ENCODE measurements around the gene SLC7A14. TPM values are rescaled to one million over a fixed set of nuclear protein-coding genes. Genes with fewer than 3 reads are reported as not detected.

SLC7A14 gene
- total and polyA plus RNA-seq, 2 of the 13 experiments (the other 11 are each of a cell fraction or from before 2014, with no cell fraction given) = not detected

DNA sequence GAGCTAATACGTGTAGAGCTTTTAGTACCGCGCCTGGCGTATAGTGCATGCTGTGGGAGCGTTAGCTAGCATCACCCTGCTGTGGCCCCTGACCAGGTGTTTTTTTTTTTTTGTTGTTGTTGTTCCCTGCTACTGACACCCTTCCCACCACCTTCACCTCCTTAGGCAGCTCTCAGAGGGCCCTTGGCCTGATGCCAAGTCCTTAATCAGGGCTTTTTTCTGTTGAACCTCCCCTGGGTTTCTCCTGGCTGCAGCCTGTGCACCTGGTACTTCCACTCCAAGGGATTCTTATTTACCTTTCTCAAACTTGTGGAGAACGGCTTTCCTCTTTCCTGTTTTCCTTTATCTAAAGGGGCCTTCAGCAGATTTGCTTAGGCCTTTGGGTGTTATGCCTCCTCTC lies 53.3 kb downstream of the SLC7A14 start:
- no peak overlapping the region for H2AFZ ChIP-seq (ENCODE audit: low read length)
- H3K27me3 ChIP-seq (ENCODE audit: control insufficient read depth in 1 of 2, insufficient read depth in 2 of 2, low read length in 2 of 2) = peaks cover 2 to 19% of the 10 kb centered on the region in 2 experiments; a peak in 2 of 5 replicates
- no peaks in the 10 kb centered on the region for H3K79me2 ChIP-seq (ENCODE audit: insufficient read depth, low read length)
- H3K9me3 ChIP-seq (ENCODE audit: low read length) = no peaks in the 10 kb centered on the region
- H3K36me3 ChIP-seq (replicated peaks in 1 of 2; ENCODE audit: control insufficient read depth in 1 of 2, insufficient read depth in 2 of 2, low read length in 2 of 2) = no peaks in the 10 kb centered on the region
- in situ Hi-C loops (cut with HindIII; ENCODE audit: extremely low pct_ligation_motif_present, low pct_unique_long_range_greater_than_20kb) (no loop called here), intact Hi-C loops (cut with micrococcal nuclease; ENCODE audit: unreplicated experiment) (no loop called here)
- FAIRE-seq = no peak
- no peak overlapping the region for H3K9ac ChIP-seq (ENCODE audit: insufficient read depth, low read depth, low read length)
- H3K4me3 ChIP-seq (replicated peaks in 1 of 3; ENCODE audit: insufficient read depth in 1 of 3, low read depth in 2 of 3, low read length in 3 of 3) = no peak overlapping the region
- no peak for ATAC-seq
- no peak overlapping the region for H3K4me2 ChIP-seq (ENCODE audit: low read depth, low read length)
- 66% methylated on average over 6 of the region's 6 CpGs for WGBS (ENCODE audit: low lambda C conversion rate)
- H3K27ac ChIP-seq (ENCODE audit: extremely low read length, insufficient read depth, low read length) = no peak overlapping the region
- TF ChIP-seq ZBTB42 (CRISPR knock-in tag; IDR thresholded peaks at IDR 0.05) (no peak), ZBTB2 (CRISPR knock-in tag; IDR thresholded peaks at IDR 0.05; ENCODE audit: low read depth) (no peak), ZNF878 (CRISPR knock-in tag; IDR thresholded peaks at IDR 0.05) (no peak), LCORL (IDR thresholded peaks at IDR 0.05) (0 out of 2 replicates have a peak, but pooled peaks have one; percentile 12), LCORL (CRISPR knock-in tag; IDR thresholded peaks at IDR 0.05) (no peak), SYNCRIP (IDR thresholded peaks at IDR 0.05; ENCODE audit: insufficient read depth, low read depth, low read length) (no peak)
- H3K4me1 ChIP-seq (ENCODE audit: insufficient read depth, low read length) = no peaks in the 10 kb centered on the region
- DNase-seq (ENCODE audit: low spot score) = no peak
- ChIA-PET CTCF (ENCODE audit: low intra/inter-chr PET ratio, low total read pairs) (no interaction called here), POLR2A (no interaction called here)
- no peaks in the 10 kb centered on the region for H4K20me1 ChIP-seq (ENCODE audit: insufficient read depth, low read length)
- BruUV-seq (replicated peaks) = no TSS peak

DNA sequence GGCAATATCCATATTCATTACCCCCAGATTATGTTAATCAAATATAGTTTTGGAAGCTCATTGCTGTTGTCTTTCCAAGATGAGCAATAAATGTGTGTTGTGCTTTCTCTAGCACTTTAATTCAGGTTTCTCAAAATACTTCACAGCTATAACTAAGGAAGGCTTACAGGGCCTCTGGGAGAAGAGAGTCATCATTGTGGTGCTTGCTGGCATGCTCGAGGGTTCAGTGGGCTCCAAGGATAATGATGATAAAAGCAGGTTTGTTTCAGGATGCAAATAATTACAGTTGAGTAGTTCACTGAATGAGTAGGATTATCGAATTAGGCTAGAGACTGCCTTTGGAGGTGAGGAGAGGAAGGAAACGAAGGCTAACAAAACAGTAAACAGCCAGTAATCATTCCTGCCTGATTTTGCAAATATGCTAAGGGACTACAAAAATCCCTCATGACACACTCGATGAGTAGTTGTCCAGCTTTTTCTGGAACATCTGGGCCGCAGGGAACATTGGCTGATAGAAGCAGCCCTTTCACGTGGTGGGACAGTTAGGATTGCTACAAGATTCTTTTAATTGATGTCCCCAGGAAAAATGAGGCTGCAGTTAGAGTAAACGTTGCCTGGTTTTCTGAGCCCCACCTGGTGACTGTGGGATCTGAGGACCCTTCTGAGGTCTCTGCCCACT lies 54.1 kb downstream of the SLC7A14 start:
- H4K20me1 ChIP-seq (ENCODE audit: insufficient read depth, low read length) = no peaks in the 10 kb centered on the region
- H3K9me3 ChIP-seq (ENCODE audit: low read length) = no peaks in the 10 kb centered on the region
- in situ Hi-C loops (cut with HindIII; ENCODE audit: extremely low pct_ligation_motif_present, low pct_unique_long_range_greater_than_20kb) = no loop called here
- H3K27me3 ChIP-seq (ENCODE audit: control insufficient read depth in 1 of 2, insufficient read depth in 2 of 2, low read length in 2 of 2) = peaks cover 2 to 19% of the 10 kb centered on the region in 2 experiments; a peak in 3 of 5 replicates
- FAIRE-seq = no peak
- BruUV-seq (replicated peaks) = no TSS peak
- no peak overlapping the region for H3K4me2 ChIP-seq (ENCODE audit: low read depth, low read length)
- no peaks in the 10 kb centered on the region for H3K36me3 ChIP-seq (replicated peaks in 1 of 2; ENCODE audit: control insufficient read depth in 1 of 2, insufficient read depth in 2 of 2, low read length in 2 of 2)
- H3K27ac ChIP-seq (ENCODE audit: extremely low read length, insufficient read depth, low read length) = no peak overlapping the region
- ChIA-PET POLR2A (no interaction called here), CTCF (ENCODE audit: low intra/inter-chr PET ratio, low total read pairs) (no interaction called here)
- WGBS (ENCODE audit: low lambda C conversion rate) = 0% methylated on average over 6 of the region's 7 CpGs
- DNase-seq (ENCODE audit: low spot score) = no peak
- intact Hi-C loops (cut with micrococcal nuclease; ENCODE audit: unreplicated experiment) = no loop called here
- H3K4me3 ChIP-seq (replicated peaks in 1 of 3; ENCODE audit: insufficient read depth in 1 of 3, low read depth in 2 of 3, low read length in 3 of 3) = no peak overlapping the region
- no peaks in the 10 kb centered on the region for H3K4me1 ChIP-seq (ENCODE audit: insufficient read depth, low read length)
- no peak for ATAC-seq
- no peak overlapping the region for H3K9ac ChIP-seq (ENCODE audit: insufficient read depth, low read depth, low read length)
- TF ChIP-seq PLRG1 (conservative IDR thresholded peaks at IDR 0.05) = no peak
- TF ChIP-seq ZNF207 (IDR thresholded peaks at IDR 0.05; ENCODE audit: borderline replicate concordance) = no peak
- no peak for TF ChIP-seq ZNF773 (CRISPR knock-in tag; IDR thresholded peaks at IDR 0.05; ENCODE audit: borderline replicate concordance)
- no peak for TF ChIP-seq POLR2AphosphoS2 (IDR thresholded peaks at IDR 0.05; ENCODE audit: low read depth, low read length)
- no peak for TF ChIP-seq NR3C1 (CRISPR knock-in tag; IDR thresholded peaks at IDR 0.05)
- no peak for TF ChIP-seq ZBTB7A (CRISPR knock-in tag; IDR thresholded peaks at IDR 0.05)
- TF ChIP-seq EED (CRISPR knock-in tag; IDR thresholded peaks at IDR 0.05) = no peak
- no peak for TF ChIP-seq CHD2 (IDR thresholded peaks at IDR 0.05; ENCODE audit: low read depth, low read length)
- no peak for TF ChIP-seq SMAD1 (CRISPR knock-in tag; IDR thresholded peaks at IDR 0.05; ENCODE audit: borderline replicate concordance, low read depth)
- H2AFZ ChIP-seq (ENCODE audit: low read length) = no peak overlapping the region
- H3K79me2 ChIP-seq (ENCODE audit: insufficient read depth, low read length) = no peaks in the 10 kb centered on the region
